Pons (tissue), 1 donor: ENCODE measurements around the gene CDC42BPB.

Experiments used
- DNase-seq: peaks from one replicate; pipeline ENCODE4 v3.0.0-alpha.2; 2016; ENCODE audit warnings: low spot score

CDC42BPB gene

GRCh38 chr14:102966681-102967505 lies 90.5 kb downstream of the CDC42BPB start:
- DNase-seq = peak; percentile 72

- DNase-seq = no peak
Observed at GRCh38 chr14:102965971-102966655, 91.2 kb downstream of the CDC42BPB start.

- no peak for DNase-seq
Observed at GRCh38 chr14:102965282-102965681, 92.1 kb downstream of the CDC42BPB start.

GRCh38 chr14:102964152-102964730 lies 93.1 kb downstream of the CDC42BPB start:
- no peak for DNase-seq

- DNase-seq = no peak
Observed at GRCh38 chr14:102962111-102962627, 95.2 kb downstream of the CDC42BPB start.

- DNase-seq = no peak
Observed at GRCh38 chr14:102958461-102958860, 98.9 kb downstream of the CDC42BPB start.

- DNase-seq = no peak
Observed at GRCh38 chr14:102957222-102957621, 100.1 kb downstream of the CDC42BPB start.

- no peak for DNase-seq
Observed at GRCh38 chr14:102955636-102956408, 101.5 kb downstream of the CDC42BPB start.

- DNase-seq = no peak
Observed at GRCh38 chr14:102954081-102954789, 103.1 kb downstream of the CDC42BPB start.

- DNase-seq = no peak
Observed at GRCh38 chr14:102953100-102953499, 104.2 kb downstream of the CDC42BPB start.

GRCh38 chr14:102952276-102952675 lies 105.1 kb downstream of the CDC42BPB start:
- no peak for DNase-seq

- no peak for DNase-seq
Observed at GRCh38 chr14:102951799-102952198, 105.5 kb downstream of the CDC42BPB start.

GRCh38 chr14:102951034-102951433 lies 106.3 kb downstream of the CDC42BPB start:
- peak; percentile 94 for DNase-seq

- DNase-seq = peak; percentile 89
Observed at GRCh38 chr14:102949801-102950451, 107.4 kb downstream of the CDC42BPB start.

GRCh38 chr14:102949062-102949800 lies 108.1 kb downstream of the CDC42BPB start:
- DNase-seq = peak; percentile 57

- no peak for DNase-seq
Observed at GRCh38 chr14:102948698-102949061, 108.7 kb downstream of the CDC42BPB start.

- no peak for DNase-seq
Observed at GRCh38 chr14:102947321-102948103, 109.8 kb downstream of the CDC42BPB start.

- DNase-seq = no peak
Observed at GRCh38 chr14:102945346-102946130, 111.8 kb downstream of the CDC42BPB start.
